CD4-positive, alpha-beta T cell treated with Interleukin-15 for 1 hour (primary cell): ENCODE results near the gene TMEM74B.
"Not testable (repeated sequence)": the region's sequence is repeated elsewhere in the genome, so short reads cannot be mapped to it uniquely, and the experiment has no call there.

Source experiments
- DNase-seq: peaks from one replicate; pipeline ENCODE4 v3.0.0-alpha.2; 2020

The TMEM74B gene

DNA sequence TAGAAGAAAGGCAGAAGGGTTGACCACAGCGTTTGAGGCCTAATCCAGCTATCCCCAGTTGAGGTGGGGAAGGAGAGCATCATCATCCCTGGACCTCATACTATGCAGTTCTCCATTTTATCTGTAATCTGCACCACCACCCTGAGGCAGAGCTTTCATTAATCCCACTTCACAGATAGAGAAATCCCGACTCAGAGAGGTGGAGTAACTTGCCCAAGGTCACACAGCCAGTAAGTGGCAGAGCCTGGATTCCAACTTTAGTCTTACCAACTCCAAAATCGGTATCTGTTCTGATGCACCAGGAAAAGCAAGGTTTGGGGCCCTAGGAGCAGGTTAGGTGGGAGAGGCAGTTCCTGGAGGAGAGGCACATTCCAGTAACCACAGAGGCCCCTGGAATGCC, 6.7 kb downstream of the TMEM74B start:
- no peak for DNase-seq

DNA sequence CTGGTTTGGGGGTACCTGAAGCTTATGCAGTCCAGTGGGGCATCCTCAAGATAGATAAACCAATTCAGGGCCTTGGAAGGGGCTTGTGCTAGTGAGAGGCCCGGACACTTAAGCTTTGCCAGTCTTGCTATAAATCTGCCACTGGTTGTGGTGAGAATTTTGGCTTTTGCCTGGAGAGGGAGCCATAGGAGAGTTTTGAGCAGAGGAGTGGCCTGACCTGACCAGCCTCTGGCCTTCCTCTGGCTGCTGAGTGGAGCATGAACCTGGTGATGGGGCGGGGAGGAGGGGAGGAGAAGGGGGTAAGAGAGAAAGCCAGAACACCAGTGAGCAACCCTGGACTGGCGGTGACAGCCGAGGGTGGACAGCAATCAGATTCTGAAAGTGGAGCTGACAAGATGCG, 7.1 kb downstream of the TMEM74B start:
- DNase-seq = no peak

GRCh38 chr20:1174787-1175186, 10.0 kb downstream of the TMEM74B start:
- no peak for DNase-seq

DNA sequence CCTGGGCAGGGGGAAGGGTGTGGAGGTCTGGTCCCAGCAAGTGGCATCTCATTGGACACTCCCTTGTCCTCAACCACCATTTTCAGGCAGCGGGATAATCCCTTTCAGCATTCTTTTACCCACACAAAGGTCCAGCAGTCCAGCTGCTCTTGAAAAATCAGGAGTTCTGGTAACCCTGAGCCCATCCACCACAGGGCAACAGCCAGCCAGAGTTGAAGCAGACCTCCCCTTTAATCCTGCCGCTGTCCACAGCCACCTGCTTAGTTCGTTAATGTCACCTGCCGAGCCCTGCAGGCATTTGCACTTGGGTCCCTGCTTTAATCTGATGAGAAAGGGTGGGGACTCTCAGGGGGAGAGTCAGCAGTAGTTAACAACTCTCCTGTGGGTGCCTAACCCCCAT, 11.1 kb downstream of the TMEM74B start:
- no peak for DNase-seq

GRCh38 chr20:1171461-1172093, 13.2 kb downstream of the TMEM74B start:
- no peak for DNase-seq

DNA sequence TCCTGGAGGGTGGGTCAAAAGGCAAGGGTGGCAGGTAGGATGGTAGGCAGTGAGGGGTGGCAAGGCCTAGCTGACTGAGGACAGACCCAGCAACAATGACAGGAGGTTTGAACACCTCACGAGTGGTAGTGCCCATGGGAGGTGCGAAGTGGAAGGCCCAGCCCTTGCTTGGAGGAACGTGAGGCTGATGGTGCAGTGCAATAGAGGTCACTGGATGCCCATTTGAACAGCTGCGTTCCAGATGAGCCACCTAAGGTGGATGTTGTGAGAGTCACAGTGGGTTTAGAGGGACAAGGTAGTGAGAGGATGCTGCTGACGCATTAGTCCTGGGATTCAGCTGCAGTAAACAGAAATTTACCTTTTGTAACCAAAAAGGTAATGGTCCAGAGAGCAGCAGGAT, 15.6 kb downstream of the TMEM74B start:
- no peak for DNase-seq

DNA sequence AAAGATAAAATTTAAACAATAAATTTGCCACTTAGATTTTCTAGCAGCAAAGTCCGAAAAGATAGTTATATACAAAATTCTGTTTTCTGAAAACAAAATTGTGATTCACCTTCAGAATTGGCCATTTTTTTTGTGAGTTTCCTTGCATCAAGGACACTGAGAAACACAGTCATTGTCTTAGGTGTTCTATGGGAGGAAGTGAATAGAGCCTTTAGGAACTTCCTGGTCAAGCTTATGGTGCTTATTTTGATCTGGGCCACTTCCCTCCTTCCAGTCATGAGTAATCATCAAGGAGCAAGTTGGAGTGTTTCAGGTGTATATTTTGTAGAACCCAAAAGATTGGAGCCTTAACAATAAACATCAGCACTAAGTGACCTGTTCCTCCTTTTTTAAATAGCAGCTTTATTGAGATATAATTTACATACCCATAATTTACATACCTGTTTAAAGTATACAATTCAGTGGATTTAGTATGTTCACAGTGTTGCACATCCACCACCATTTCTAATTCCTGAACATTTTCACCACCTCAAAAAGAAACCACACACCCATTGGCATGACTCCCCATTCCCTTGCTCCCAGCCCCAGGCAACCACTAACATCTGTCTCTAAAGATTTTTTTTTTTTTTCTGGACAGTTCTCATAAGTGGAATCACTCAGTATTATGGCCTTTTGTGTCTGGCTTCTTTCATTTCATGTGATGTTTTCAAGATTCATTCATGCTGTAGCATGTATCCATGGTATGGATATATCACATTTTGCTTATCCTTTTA, 17.6 kb downstream of the TMEM74B start:
- DNase-seq = no peak

GRCh38 chr20:1165941-1166340, 18.8 kb downstream of the TMEM74B start:
- no peak for DNase-seq

- no peak for DNase-seq
Observed at GRCh38 chr20:1165521-1165920, 19.3 kb downstream of the TMEM74B start.

DNA sequence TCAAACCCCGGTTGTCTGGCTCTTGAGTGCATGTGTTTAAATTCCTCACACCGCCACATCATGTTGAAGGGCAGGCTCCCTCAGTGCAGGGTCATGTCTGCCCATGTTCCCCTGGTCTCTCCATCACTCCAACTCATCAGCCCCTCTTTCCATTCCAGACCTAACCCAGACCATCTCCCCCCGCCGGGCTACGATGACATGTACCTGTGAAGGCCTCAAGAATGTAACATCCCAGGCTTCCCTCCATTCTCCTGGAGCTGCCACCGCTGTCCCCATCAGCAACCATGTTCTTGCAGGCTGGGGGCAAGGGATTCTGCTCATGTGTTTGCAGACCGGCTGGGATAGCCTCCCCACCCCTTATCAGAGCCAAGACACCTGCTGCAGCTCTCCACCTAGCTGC, 19.9 kb downstream of the TMEM74B start:
- no peak for DNase-seq

- DNase-seq = no peak
Observed at GRCh38 chr20:1163653-1164052, 21.1 kb downstream of the TMEM74B start.

DNA sequence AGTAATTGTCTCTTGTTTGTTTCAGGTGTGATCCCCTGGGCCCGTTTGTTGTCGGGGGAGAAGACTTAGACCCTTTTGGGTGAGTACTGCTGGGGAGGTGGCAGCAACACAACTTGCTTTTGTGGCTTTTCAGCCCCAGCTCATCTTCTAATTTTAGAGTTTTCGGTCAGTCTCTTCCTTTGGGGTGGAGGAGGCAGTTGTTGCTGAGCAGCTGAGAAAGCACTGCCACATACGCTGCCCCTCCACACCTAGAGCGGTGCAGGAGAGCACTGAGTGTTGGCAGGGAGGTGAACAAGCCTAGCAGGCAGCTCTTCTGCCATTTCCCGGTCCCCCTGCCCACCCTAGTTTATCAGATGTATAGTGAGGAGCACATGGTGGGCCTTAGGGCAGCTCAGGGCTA, 21.7 kb downstream of the TMEM74B start:
- DNase-seq = no peak

GRCh38 chr20:1160991-1161390, 23.8 kb downstream of the TMEM74B start:
- DNase-seq = no peak

DNA sequence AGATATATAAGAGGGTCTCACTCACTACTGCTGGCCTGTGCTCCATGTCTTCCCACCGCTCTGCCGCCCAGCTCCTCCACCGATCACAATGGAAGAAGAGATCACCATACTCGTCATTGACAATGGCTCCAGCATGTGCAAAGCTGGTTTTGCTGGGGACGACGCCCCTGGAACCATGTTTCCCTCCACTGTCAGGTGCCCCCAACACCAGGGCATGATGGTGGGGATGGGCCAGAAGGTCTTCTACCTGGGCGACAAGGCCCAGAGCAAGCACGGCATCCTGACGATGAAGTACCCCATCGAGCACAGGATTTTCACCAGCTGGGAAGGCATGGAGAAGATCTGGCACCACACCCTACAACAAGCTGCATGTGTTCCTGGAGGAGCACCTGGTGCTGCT, 24.3 kb downstream of the TMEM74B start:
- no peak for DNase-seq

DNA sequence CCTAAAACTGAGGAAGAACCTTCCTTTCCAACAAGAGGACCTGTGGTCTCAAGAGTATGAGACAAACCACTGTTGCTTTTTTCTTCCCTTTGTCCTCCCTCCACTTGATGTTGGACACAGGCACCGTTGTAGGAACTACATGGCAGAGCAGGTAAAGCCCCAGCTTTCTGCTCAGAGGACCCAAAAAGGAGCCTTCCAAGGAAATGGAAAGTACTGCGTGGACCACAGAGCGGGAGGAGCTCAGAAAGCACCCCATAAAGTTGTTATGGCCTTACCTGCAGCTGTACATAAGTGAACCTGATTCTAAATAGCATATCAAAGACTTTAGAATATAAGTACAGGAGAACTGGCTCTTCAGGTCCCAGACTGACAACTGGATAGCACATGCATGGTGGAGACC, 29.4 kb downstream of the TMEM74B start:
- DNase-seq = no peak

DNA sequence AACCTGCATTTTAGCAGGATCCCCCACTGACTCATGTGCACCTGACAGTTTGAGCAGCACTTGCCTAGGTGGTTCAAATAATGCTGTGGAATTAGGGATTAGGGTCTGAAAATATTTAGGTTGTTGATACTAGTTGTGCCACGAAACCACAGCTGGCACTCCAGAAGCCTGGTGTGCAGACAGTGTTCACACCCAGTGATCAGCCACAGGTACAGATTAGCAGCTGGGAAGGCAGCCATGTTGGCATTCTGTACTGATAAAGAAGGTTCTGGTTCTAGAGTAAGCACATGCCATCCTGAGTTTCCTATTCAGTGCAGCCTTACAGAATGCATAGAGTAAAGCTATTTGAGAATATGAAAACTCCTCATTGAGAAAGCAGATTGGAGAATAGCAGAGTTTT, 30.1 kb downstream of the TMEM74B start:
- no peak for DNase-seq

GRCh38 chr20:1154226-1154625, 30.6 kb downstream of the TMEM74B start:
- DNase-seq = no peak

GRCh38 chr20:1150968-1151367, 33.8 kb downstream of the TMEM74B start:
- no peak for DNase-seq

GRCh38 chr20:1150218-1150617, 34.6 kb downstream of the TMEM74B start:
- DNase-seq = no peak

DNA sequence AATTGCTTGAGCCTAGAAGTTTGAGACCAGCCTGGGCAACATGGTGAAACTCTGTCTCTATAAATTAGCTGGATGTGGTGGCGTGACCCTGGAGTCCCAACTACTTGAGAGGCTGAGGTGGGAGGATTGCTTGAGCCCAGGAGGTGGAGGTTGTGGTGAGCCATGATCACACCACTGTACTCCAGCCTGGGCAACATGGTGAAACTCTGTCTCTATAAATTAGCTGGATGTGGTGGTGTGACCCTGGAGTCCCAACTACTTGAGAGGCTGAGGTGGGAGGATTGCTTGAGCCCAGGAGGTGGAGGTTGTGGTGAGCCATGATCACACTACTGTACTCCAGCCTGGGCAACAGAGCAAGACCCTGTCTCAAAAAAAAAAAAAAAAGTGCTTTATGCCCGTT, 35.0 kb downstream of the TMEM74B start:
- not testable (repeated sequence) for DNase-seq

- no peak for DNase-seq
Observed at GRCh38 chr20:1146957-1147356, 37.8 kb downstream of the TMEM74B start.

- no peak for DNase-seq
Observed at GRCh38 chr20:1144401-1145172, 40.2 kb downstream of the TMEM74B start.

DNA sequence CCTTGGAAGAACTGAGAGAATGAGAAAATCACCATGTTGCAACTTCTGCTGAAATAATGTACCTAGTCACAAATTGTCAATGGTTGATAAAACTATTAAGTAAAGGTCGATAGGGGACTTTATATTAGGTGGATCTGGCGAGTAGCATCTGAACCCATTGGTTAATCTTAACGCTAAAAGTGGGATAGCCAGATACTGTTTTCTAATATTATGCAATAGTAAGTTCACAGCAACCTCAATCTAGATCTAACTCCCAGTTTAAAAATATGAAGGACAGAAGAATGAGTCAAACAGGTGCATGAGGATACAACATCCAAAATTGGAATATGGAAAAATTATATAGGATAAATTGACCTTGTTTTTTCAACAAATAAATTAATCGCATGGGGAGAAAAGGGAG, 47.5 kb downstream of the TMEM74B start:
- DNase-seq = no peak

DNA sequence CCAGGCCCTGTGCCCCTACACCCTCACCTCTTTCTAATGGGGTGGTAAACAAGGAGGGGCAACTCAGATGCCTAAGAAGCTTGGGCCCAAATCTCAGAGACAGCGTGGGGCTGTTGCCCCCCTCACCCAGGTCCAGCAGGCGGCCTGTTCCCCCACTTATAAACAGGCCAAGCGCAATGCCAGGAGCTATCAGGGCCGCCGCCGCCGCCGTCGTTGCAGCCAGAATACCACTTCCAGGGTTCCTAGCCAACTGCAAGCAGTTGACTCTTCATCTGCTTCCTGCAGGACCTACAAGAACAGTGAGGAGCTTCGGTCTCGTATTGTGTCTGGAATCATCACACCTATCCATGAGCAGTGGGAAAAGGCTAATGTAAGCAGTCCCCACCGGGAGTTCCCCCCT, 49.9 kb downstream of the TMEM74B start:
- no peak for DNase-seq
